OCI-LY1 (cell line): ENCODE results near the gene PTK7.

Source experiments
- H2AFZ ChIP-seq: fragments of 200-600 bp; sonication (generic), shearing (Covaris generic); 2 replicates; pipeline ENCODE4 v1.6.0; 2014; ENCODE audit warnings: antibody characterized with exemption, mild to moderate bottlenecking, low read length
- H3F3A ChIP-seq: fragments of 200-600 bp; sonication (generic), shearing (Covaris generic); 2 replicates; pipeline ENCODE4 v1.6.0; 2014; ENCODE audit warnings: mild to moderate bottlenecking, antibody characterized with exemption, low read length, moderate library complexity; ENCODE audit not compliant: insufficient read depth
- H3K27ac ChIP-seq: fragments of 200-600 bp; sonication (generic); 2 replicates; pipeline ENCODE4 v1.5.1; 2014; ENCODE audit warnings: low read length, mixed run types, mild to moderate bottlenecking, low read depth; ENCODE audit not compliant: poor library complexity, severe bottlenecking
- H3K27me3 ChIP-seq: fragments of 200-600 bp; sonication (generic); 2 replicates; pipeline ENCODE4 v1.6.0; 2014; ENCODE audit warnings: antibody characterized with exemption, mild to moderate bottlenecking, low read length, moderate library complexity; ENCODE audit not compliant: insufficient read depth
- H3K36me3 ChIP-seq: fragments of 200-600 bp; sonication (generic); 2 replicates; pipeline ENCODE4 v1.6.1; 2014; ENCODE audit warnings: mild to moderate bottlenecking, antibody characterized with exemption, low read length, moderate library complexity, mixed read lengths; ENCODE audit not compliant: insufficient read depth
- H3K4me1 ChIP-seq: fragments of 200-600 bp; sonication (generic); 2 replicates; pipeline ENCODE4 v1.5.1; 2014; ENCODE audit warnings: mild to moderate bottlenecking, low read length, moderate library complexity; ENCODE audit not compliant: insufficient read depth, severe bottlenecking
- H3K4me2 ChIP-seq: fragments of 200-600 bp; sonication (generic), shearing (Covaris generic); 2 replicates; pipeline ENCODE4 v1.6.1; 2014; ENCODE audit warnings: low read length
- H3K4me3 ChIP-seq: fragments of 200-600 bp; sonication (generic); 2 replicates; pipeline ENCODE4 v1.5.1; 2014; ENCODE audit warnings: low read length, low read depth, mild to moderate bottlenecking, mixed read lengths; ENCODE audit not compliant: poor library complexity, severe bottlenecking
- H3K79me2 ChIP-seq: fragments of 200-600 bp; shearing (Covaris generic); 2 replicates; pipeline ENCODE4 v1.6.1; 2016; ENCODE audit warnings: mixed run types, low read length, mixed read lengths; ENCODE audit not compliant: insufficient read depth
- H3K9ac ChIP-seq: fragments of 200-600 bp; sonication (generic), shearing (Covaris generic); 2 replicates; pipeline ENCODE4 v1.6.1; 2014; ENCODE audit warnings: mild to moderate bottlenecking, low read length, mixed read lengths
- H3K9me2 ChIP-seq: fragments of 200-600 bp; sonication (generic), shearing (Covaris generic); 2 replicates; pipeline ENCODE4 v1.6.1; 2014; ENCODE audit warnings: low read depth, mild to moderate bottlenecking, low read length, mixed read lengths
- H3K9me3 ChIP-seq: fragments of 200-600 bp; shearing (Covaris generic); 2 replicates; pipeline ENCODE4 v1.6.1; 2014; ENCODE audit warnings: low read length, mixed read lengths
- H4K20me1 ChIP-seq: fragments of 200-600 bp; sonication (generic), shearing (Covaris generic); 2 replicates; pipeline ENCODE4 v1.6.0; 2016; ENCODE audit warnings: mild to moderate bottlenecking, low read length; ENCODE audit not compliant: insufficient read depth
- CTCF ChIP-seq: fragments of 200-600 bp; sonication (generic), shearing (Covaris generic); IDR thresholded peaks from 2 replicates; pipeline ENCODE4 v1.5.1; 2017; ENCODE audit warnings: mild to moderate bottlenecking, antibody characterized with exemption, low read length, moderate library complexity, mixed read lengths
- EZH2 ChIP-seq: fragments of 200-600 bp; sonication (generic), shearing (Covaris generic); IDR thresholded peaks from 2 replicates; pipeline ENCODE4 v1.8.0; 2017; ENCODE audit warnings: borderline replicate concordance, mixed run types, mild to moderate bottlenecking, antibody characterized with exemption, low read length, moderate library complexity, mixed read lengths

The PTK7 gene

GRCh38 chr6:43127180-43127579 lies 51.1 kb downstream of the PTK7 start:
- Histone ChIP-seq H3K27me3 (peaks cover 13% of the 10 kb centered on the region; the same call in 1 of the 2 replicates), H3K4me2 (no peak overlapping the region), H3K4me1 (no peaks in the 10 kb centered on the region), H3K9ac (no peak overlapping the region), H3K9me3 (no peaks in the 10 kb centered on the region), H3K4me3 (no peak overlapping the region), H3K79me2 (no peaks in the 10 kb centered on the region), H3F3A (no peaks in the 10 kb centered on the region), H3K36me3 (no peaks in the 10 kb centered on the region), H4K20me1 (no peaks in the 10 kb centered on the region), H3K27ac (no peak overlapping the region), H2AFZ (no peak overlapping the region), H3K9me2 (no peaks in the 10 kb centered on the region)
- no peak for TF ChIP-seq CTCF
- TF ChIP-seq EZH2 = no peak

DNA sequence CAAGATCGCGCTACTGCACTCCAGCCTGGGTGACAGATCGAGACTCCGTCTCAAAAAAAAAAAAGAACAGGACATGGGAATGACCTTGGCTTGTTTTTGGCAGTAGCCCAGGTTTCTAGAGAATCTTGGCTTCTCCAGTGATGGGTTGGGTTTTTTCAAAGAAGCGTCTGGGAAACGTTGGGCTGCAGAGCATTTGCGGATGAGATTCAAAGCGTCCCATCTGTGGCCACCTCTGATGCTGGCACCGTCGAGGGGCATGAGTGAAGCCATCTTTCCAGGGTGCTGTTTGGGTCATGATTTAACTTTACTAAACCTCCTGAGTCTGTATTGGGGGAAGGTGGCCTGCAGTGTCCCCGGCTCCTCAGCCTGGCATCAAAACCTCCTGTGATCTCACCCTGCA lies 51.8 kb downstream of the PTK7 start:
- Histone ChIP-seq H3K79me2 (no peaks in the 10 kb centered on the region), H3K4me3 (no peak overlapping the region)

DNA sequence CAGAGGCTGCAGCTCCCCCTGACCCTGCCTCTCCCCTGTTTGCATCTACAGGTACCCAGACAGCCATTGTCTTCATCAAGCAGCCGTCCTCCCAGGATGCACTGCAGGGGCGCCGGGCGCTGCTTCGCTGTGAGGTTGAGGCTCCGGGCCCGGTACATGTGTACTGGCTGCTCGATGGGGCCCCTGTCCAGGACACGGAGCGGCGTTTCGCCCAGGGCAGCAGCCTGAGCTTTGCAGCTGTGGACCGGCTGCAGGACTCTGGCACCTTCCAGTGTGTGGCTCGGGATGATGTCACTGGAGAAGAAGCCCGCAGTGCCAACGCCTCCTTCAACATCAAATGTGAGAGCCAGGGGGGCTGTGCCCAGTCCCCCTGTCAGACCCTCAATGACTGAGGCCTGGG lies 52.8 kb downstream of the PTK7 start:
- no peaks in the 10 kb centered on the region for H3K36me3 ChIP-seq
- no peak overlapping the region for H3K9ac ChIP-seq
- H3F3A ChIP-seq = no peaks in the 10 kb centered on the region
- no peak for TF ChIP-seq EZH2
- TF ChIP-seq CTCF = no peak
- H3K27me3 ChIP-seq = peaks cover 20% of the 10 kb centered on the region; the same call in 1 of the 2 replicates
- H3K4me2 ChIP-seq = no peak overlapping the region
- no peaks in the 10 kb centered on the region for H3K9me3 ChIP-seq
- no peaks in the 10 kb centered on the region for H3K4me1 ChIP-seq
- no peaks in the 10 kb centered on the region for H3K9me2 ChIP-seq
- H3K27ac ChIP-seq = no peak overlapping the region
- no peak overlapping the region for H2AFZ ChIP-seq
- H3K79me2 ChIP-seq = no peaks in the 10 kb centered on the region
- no peaks in the 10 kb centered on the region for H4K20me1 ChIP-seq
- no peak overlapping the region for H3K4me3 ChIP-seq

More for the DNA sequence above, 51.8 kb downstream of the PTK7 start:
- no peak overlapping the region for H2AFZ ChIP-seq
- TF ChIP-seq CTCF = no peak
- TF ChIP-seq EZH2 = no peak
- no peak overlapping the region for H3K27ac ChIP-seq
- H4K20me1 ChIP-seq = no peaks in the 10 kb centered on the region
- no peaks in the 10 kb centered on the region for H3K36me3 ChIP-seq
- no peak overlapping the region for H3K9ac ChIP-seq
- H3K4me2 ChIP-seq = no peak overlapping the region
- H3K9me3 ChIP-seq = no peaks in the 10 kb centered on the region
- no peaks in the 10 kb centered on the region for H3K9me2 ChIP-seq
- no peaks in the 10 kb centered on the region for H3F3A ChIP-seq
- no peaks in the 10 kb centered on the region for H3K4me1 ChIP-seq
- H3K27me3 ChIP-seq = peaks cover 20% of the 10 kb centered on the region; the same call in 1 of the 2 replicates
